ENCODE data around the gene SAMD4B.

The SAMD4B gene

GRCh38 chr19:39408392-39409207 lies 66.4 kb downstream of the SAMD4B start:
- no peak for TF ChIP-seq CTCF (IDR thresholded peaks at IDR 0.05; ENCODE audit: low read depth, low read length, missing control alignments)
- Histone ChIP-seq H3K27ac (peak overlapping the region; percentile 91), H3K36me3 (replicated peaks) (peaks cover 9% of the 10 kb centered on the region), H3K27me3 (replicated peaks) (no peaks in the 10 kb centered on the region), H3K4me3 (ENCODE audit: low read depth, low read length) (peak overlapping the region; percentile 98)
- DNase-seq = no peak
- in situ Hi-C loops (cut with HindIII; ENCODE audit: low pct_ligation_motif_present, low sequenced_read_pairs) = no loop called here

GRCh38 chr19:39409208-39410016 lies 67.2 kb downstream of the SAMD4B start:
- Histone ChIP-seq H3K36me3 (replicated peaks) (peaks cover 9% of the 10 kb centered on the region), H3K4me3 (ENCODE audit: low read depth, low read length) (peak overlapping the region; percentile 98), H3K27me3 (replicated peaks) (no peaks in the 10 kb centered on the region), H3K27ac (peak overlapping the region; percentile 91)
- in situ Hi-C loops (cut with HindIII; ENCODE audit: low pct_ligation_motif_present, low sequenced_read_pairs) = no loop called here
- TF ChIP-seq CTCF (IDR thresholded peaks at IDR 0.05; ENCODE audit: low read depth, low read length, missing control alignments) = peak; percentile 33
- DNase-seq = no peak

DNA sequence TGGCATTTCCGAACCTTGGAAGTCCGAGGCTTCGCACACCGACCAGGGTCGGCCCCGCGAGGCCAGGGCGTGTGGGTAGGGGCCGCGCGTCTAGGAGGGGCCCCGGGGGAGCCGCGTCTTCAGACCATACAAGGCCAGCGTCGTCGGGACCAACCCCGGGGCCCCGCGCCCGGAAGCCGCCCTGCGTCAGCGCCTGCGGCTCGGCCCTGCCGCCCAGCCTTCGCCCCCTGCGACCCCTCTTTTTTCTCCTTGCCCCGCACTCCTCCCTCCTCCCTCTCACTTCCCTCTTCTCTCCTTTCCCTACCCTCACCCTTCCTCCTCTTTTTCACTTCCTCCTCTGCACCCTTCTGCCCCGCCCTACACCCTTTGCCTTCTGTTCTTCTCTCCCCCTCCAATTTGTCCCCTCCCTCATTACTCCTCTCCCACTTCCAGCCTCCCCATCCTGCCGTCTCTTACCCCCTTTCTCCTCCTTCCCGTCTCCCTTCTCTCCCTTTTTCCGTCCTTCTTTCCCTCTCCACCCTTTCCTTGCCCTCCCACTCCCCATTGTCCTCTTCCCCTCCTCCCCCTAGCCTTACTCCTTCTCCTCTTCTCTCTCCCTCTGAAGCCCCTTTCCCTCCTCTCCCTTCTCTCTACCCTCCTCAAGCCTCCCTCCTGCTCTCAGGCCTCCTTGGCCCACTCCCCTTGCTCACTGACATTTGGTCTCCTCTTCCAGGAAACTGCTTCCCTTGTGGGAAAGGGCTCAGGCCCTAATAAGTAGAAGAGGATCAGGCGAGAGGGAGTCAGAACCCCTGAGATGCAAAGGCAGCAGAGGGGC lies 68.0 kb downstream of the SAMD4B start:
- peak overlapping the region; percentile 98 for H3K4me3 ChIP-seq (ENCODE audit: low read depth, low read length)
- DNase-seq = peak; percentile 67
- TF ChIP-seq CTCF (IDR thresholded peaks at IDR 0.05; ENCODE audit: low read depth, low read length, missing control alignments) = no peak
- no peaks in the 10 kb centered on the region for H3K27me3 ChIP-seq (replicated peaks)
- peak overlapping the region; percentile 91 for H3K27ac ChIP-seq
- H3K36me3 ChIP-seq (replicated peaks) = peaks cover 9% of the 10 kb centered on the region
- in situ Hi-C loops (cut with HindIII; ENCODE audit: low pct_ligation_motif_present, low sequenced_read_pairs) = no loop called here

- Histone ChIP-seq H3K27me3 (replicated peaks) (no peaks in the 10 kb centered on the region), H3K4me3 (ENCODE audit: low read depth, low read length) (no peak overlapping the region), H3K36me3 (replicated peaks) (peaks cover 11% of the 10 kb centered on the region), H3K27ac (peak overlapping the region; percentile 91)
- TF ChIP-seq CTCF (IDR thresholded peaks at IDR 0.05; ENCODE audit: low read depth, low read length, missing control alignments) = no peak
- in situ Hi-C loops (cut with HindIII; ENCODE audit: low pct_ligation_motif_present, low sequenced_read_pairs) = no loop called here
- no peak for DNase-seq
Measured at GRCh38 chr19:39410831-39411080, 68.5 kb downstream of the SAMD4B start.

DNA sequence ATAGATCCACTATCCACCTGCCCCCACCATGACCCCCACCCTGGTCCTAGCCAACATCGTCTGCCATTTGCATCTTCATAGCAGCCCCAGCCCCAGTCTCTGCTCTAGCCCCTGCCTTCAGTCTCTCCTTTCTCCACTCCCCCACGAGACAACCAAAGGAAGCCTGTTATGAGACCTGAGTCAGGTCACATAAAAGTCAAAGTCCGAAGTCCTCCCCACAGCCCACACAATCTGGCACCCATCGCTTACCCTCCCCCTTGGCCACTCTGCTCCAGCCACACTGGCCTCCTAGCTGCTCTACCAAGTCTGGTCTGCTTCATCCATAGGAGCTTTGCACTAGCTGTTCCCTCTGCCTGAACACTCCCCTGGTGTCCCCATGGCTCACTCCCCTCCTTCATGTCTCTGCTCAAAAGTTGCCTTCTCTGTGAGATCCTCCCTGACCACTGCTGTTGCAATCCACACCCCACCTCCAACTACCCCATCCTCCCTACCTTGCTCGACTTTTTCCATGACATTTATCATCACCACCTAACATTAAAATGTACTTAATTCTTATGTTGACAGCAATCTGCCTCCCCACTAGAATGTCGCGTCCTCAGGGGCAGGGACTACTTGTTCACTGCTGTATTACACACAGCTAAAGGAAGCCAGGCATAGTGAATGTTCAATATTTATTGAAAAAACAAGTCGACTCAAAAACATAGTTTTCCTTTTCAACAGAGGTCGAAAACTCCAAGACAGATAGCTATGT lies 69.0 kb downstream of the SAMD4B start:
- DNase-seq = peak; percentile 66

More for the DNA sequence above, 69.0 kb downstream of the SAMD4B start:
- no peak for TF ChIP-seq CTCF (IDR thresholded peaks at IDR 0.05; ENCODE audit: low read depth, low read length, missing control alignments)
- H3K36me3 ChIP-seq (replicated peaks) = peaks cover 16% of the 10 kb centered on the region
- peak overlapping the region; percentile 91 for H3K27ac ChIP-seq
- peak overlapping the region; percentile 33 for H3K4me3 ChIP-seq (ENCODE audit: low read depth, low read length)
- in situ Hi-C loops (cut with HindIII; ENCODE audit: low pct_ligation_motif_present, low sequenced_read_pairs) = no loop called here
- no peaks in the 10 kb centered on the region for H3K27me3 ChIP-seq (replicated peaks)

Data from brain microvascular endothelial cell (primary cell).